SU-DHL-6 (cell line): ENCODE data around the gene ZFAND3.

Experiments
- EZH2phosphoT487 ChIP-seq: fragments of 200-600 bp; sonication (generic), shearing (Covaris generic); conservative IDR thresholded peaks from 2 replicates; pipeline ENCODE4 v1.6.1; 2018; ENCODE audit warnings: mild to moderate bottlenecking, antibody characterized with exemption, low read length, moderate library complexity, mixed read lengths
- TF ChIP-seq, protein P1 (sequence below): fragments of 200-600 bp; sonication (generic); IDR thresholded peaks from one replicate; pipeline ENCODE4 v1.5.1; 2017; ENCODE audit warnings: antibody characterized with exemption, mild to moderate bottlenecking, low read length, moderate library complexity; ENCODE audit not compliant: insufficient read depth, poor library complexity, severe bottlenecking

DNA sequence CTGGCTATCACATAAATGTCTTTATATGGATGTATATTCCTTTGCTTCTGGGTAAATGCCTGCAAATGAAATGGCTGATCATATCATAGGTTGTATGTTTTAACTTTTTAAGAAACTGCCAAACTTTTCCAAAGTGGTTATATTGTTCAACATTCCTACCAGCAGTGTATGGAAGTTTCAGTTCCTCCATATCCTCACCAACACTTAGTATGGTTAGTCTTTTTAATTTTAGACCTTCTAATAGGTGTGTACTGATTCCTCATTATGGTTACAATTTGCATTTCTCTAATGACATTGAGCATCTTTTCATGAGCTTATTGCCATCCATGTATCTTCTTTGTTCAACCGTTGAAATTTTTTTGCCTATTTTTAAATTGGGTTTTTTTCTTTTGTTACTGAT, 155.4 kb downstream of the ZFAND3 start:
- TF ChIP-seq, protein P1, sequence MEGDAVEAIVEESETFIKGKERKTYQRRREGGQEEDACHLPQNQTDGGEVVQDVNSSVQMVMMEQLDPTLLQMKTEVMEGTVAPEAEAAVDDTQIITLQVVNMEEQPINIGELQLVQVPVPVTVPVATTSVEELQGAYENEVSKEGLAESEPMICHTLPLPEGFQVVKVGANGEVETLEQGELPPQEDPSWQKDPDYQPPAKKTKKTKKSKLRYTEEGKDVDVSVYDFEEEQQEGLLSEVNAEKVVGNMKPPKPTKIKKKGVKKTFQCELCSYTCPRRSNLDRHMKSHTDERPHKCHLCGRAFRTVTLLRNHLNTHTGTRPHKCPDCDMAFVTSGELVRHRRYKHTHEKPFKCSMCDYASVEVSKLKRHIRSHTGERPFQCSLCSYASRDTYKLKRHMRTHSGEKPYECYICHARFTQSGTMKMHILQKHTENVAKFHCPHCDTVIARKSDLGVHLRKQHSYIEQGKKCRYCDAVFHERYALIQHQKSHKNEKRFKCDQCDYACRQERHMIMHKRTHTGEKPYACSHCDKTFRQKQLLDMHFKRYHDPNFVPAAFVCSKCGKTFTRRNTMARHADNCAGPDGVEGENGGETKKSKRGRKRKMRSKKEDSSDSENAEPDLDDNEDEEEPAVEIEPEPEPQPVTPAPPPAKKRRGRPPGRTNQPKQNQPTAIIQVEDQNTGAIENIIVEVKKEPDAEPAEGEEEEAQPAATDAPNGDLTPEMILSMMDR: no peak
- TF ChIP-seq EZH2phosphoT487: no peak
